HG02943 (cell line): ENCODE results near the gene TP53I11.

Source experiments
- ATAC-seq: cut with Tn5 transposase; IDR thresholded peaks from one replicate; pipeline ENCODE4 v1.9.1; 2021; ENCODE audit warnings: mild to moderate bottlenecking, low read depth, moderate library complexity; ENCODE audit not compliant: unreplicated experiment

TP53I11 gene

GRCh38 chr11:44950625-44951476 lies at the start of gene TP53I11:
Gene TP53I11, minus strand, starts transcription at chr11:44950883. Its CDS starts 12,548 bp downstream, at chr11:44938335.
- ATAC-seq, result no peak

GRCh38 chr11:44999068-44999467 lies 48.4 kb upstream of the TP53I11 start:
- no peak for ATAC-seq

DNA sequence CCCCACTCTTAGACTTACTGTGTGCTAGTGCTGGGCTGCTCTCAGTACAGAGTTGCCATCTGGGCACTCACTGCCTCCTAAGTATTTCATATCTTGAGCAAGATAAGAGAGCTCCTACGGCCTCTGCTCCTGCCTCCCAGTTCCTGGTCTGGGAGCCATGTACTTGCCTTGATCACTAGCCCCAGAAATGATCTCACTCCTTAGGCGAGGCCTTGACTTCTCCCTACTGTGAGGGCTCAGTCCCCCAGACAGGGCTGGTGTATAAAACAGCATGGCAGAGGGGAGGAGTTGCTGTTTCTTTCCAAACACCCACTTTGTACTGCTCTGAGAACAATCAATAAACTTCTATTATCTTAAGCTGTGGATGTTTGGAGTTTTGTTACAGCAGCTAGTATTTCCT lies 47.4 kb upstream of the TP53I11 start:
- no peak for ATAC-seq

GRCh38 chr11:44997566-44997965 lies 46.9 kb upstream of the TP53I11 start:
- ATAC-seq, result no peak

- ATAC-seq, result no peak
Observed at GRCh38 chr11:44994753-44995152, 44.1 kb upstream of the TP53I11 start.

DNA sequence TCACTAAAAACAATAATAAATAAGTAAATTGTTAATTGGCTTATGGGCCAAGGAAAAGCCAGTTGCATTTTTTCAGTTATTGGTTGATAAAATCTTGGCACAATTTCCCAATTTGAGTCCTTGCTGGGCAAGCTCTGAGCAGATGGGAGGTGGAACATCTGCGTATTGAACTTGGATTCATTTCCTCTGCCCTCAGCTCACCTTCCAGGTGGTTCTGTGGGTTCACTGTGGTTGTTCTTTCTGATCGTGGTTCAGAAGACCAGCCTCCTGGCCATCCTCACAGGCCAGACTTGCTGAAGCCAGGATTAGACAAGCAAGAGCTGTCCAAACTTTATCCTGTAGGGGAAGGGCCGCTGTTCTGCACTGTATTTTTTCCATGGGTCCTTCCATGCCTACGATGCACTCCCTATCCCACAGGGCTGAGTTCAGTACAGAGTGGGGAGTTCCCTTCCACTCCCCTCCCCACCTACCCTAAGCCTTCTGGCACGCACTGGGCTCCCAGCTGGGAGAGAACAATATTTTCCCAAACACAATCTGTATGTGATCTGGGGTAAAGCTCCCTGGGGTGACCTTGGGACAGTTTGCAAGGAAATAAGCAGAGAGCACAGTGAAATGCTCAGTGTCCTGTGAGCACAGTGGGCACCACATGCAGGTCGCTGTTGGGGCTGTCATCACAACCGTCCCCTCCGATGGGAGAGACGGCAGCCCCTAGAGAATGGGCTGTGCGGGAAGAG lies 43.5 kb upstream of the TP53I11 start:
- no peak for ATAC-seq

DNA sequence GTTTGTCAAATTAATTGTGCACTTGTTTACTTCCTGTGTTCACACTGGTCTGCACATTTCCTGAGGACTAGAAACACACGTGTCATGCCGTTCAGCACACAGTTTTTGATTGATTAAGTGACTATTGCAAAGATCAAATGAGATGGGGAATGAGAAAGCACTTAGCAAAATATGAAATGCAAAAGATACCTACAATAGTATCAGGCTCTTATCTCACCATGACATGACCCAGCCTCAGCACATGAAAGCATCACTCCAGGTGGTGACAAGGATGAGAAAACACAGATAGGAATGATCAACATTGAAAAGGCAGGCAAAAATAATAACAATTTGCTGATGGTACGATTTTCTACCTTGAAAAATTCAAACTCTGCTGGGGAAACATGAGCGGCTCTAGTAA lies 42.1 kb upstream of the TP53I11 start:
- ATAC-seq, result no peak

GRCh38 chr11:44992181-44992582 lies 41.5 kb upstream of the TP53I11 start:
- no peak for ATAC-seq

DNA sequence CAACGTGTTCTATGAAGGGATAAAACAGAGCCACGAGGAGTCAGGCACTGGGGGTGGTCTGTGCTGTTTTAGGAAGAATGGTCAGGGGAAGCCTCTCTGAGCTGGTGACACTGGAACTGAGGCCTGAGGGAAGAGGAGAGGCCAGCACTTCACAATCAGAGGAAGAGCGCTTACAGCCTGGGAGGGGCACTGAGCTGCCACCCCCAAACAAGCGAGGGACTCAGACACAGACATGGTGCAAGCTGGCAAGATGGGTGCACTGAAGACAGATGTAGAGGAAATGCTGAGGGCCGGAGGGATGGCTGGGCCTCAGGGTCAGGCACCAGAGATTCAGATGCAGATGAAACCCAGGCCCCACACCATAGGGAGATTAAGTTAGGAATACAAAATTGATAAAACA lies 40.0 kb upstream of the TP53I11 start:
- no peak for ATAC-seq

DNA sequence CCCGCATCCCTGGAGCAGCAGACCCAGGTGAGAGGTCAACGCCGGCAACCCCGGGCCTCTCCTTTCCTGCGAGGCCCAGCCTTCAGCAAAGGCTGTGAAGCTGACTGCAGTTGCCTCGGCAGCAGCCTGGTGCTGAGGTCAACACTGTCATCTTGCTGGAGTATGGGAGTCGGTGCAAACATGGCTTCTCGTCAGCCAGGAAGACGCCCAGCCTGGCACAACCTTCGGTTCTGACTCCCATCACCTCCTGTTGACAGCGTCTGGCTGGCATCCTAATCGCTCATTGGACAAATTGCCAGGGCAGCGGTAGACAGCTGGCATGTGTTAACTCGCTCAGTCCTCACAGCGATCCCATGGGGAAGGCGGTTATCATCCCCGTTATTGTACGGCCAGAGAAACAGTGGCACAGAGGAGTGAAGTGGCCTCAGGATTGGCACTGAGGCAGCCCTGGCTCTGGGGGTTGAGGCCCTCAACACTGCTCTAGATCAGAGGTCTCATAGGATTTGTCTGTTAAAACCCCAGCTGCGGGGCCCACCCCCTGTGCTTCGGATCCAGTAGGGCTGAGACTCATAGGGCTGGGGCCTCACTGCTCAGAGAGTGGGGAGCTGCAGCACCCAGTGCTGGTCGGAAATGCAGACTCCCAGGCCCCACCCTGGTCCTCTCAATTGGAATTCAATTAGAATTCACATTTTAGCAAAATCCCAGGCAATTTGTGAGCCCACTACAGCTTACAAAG lies 39.3 kb upstream of the TP53I11 start:
- no peak for ATAC-seq

GRCh38 chr11:44988981-44989635 lies 38.4 kb upstream of the TP53I11 start:
- ATAC-seq, result no peak

GRCh38 chr11:44988111-44988510 lies 37.4 kb upstream of the TP53I11 start:
- no peak for ATAC-seq

DNA sequence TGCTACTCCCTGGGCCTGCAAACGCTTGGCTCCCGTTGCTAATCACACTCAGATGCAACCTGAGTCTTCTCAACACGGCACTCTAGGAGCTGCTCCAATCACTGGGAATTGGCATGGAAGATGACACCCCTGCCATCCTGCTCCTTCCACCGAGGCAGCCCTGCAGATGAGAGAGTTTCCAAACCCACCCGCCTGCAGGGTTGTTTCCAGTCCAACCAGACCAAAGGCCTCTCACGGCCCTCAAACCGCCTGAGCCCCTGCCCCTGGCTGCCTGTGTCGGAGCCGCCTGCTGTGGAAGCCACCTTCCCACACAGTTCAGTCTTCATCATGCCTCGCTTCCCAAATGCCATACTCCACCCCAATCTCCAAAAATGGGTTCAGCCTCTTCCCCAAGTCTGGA lies 36.8 kb upstream of the TP53I11 start:
- no peak for ATAC-seq

DNA sequence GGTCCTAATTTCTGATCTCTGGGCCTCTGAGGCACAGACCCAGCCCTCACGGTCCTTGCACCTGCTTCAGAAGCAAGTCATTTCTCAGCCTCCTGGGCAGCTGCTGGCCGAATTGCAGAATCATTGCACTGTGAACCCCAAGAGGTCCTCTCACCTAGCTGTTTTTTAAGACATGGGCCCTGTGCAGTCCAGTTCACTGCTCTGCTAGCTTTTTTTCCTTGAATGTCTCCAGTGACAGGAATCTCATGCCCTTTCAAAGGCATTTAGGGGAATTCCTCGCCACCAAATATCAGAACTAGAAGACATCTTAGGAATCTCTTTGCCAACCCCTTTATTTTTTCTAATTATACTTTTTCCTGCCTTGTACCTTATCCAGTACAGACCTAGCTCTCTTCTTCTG lies 35.6 kb upstream of the TP53I11 start:
- ATAC-seq, result no peak

DNA sequence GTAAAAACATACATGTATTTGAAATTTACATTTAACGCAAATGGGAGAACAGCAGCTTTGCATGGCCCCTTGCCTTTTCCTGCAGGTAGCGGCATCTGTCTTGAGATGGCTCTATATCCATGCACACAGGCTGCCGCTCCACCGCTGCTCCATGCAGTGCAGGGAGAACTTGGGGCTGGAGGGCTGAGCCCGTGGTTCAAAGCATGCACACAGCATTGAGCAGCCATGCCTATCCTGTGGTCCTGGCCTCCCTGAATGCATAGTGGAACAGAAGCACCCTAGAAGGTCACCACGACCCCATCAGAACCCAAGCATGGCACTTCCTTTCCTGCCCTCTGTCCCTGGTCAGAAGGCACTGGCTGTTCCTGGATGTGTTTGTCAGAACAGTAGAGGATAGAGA lies 35.0 kb upstream of the TP53I11 start:
- no peak for ATAC-seq

DNA sequence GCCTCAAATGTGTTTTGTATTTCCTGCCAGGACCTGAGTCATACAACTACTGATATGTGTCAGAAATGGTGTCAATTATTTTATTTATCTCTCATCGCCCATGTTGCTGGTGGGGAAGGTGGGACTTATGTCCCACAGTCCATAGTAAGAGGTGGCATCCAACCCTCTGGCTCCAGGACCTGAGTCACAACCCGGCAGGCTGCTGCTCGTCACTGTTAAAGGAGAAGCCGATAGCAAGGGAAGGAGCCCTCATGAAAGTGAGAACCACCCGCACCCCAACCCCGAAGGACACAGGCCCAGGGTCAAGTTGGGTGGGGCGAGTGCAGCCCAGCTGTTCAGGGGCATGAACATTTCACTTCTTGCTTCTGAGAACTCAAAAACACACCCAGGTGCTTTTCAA lies 33.1 kb upstream of the TP53I11 start:
- ATAC-seq, result no peak

GRCh38 chr11:44982496-44983062 lies 31.9 kb upstream of the TP53I11 start:
- no peak for ATAC-seq

DNA sequence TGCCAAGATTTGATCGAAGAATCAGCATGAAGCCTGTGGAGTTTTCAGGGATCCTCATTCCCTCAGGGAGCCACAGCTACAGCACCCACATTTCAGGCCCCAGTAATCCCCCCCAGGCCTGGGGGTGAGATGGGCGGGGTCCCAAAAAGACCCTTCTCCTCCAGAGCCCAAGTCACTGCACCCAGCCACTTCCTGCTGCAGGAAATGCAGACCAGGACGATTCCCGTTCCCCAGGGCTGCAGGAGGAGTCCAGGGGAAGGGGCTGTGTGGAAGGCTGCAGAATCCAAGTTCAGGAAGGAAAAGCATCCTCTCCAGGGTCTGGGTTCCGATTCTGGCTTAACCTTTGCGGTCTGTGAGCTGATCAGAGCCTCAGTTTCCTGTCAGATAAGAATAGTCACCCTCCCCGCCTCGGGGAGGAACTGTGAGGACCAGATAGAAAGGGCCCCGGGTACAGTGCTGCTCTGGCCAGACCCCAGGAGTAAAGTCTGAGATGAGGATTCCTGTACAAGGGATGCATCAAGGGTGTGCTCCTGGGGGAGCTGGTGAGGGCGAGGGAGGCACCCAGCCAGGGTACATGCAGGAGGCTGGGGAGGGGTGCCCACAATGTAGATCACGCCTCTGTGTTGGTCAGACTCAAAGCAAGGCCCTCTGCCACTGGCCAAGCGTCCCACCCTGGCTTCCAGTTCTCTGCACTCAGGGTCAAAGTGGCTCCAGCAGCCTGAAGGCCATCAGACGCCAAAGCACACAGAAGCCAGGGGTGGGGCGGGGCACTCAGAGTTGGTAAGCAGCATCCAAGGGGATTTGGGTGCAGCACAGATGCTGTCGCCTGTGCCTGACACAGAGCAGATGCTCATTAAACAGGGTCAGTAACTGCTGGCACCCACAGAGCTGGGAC lies 30.1 kb upstream of the TP53I11 start:
- ATAC-seq, result no peak
